HepG2 (cell line): Measurements from ENCODE around the gene CACNB4. TPM values are rescaled to one million over a fixed set of nuclear protein-coding genes. Genes with fewer than 3 reads are reported as not detected.

ENCODE experiments used
- ARNTL ChIP-seq: sonication (generic); formaldehyde crosslinking; IDR thresholded peaks from 2 replicates; pipeline ENCODE4 v1.4.0; 2020; ENCODE audit warnings: mild to moderate bottlenecking, missing genetic modification reagents
- HOXA9 ChIP-seq: sonication (generic); formaldehyde crosslinking; IDR thresholded peaks from 2 replicates; pipeline ENCODE4 v1.8.1; 2022; ENCODE audit warnings: missing genetic modification reagents, mild to moderate bottlenecking, moderate library complexity, borderline replicate concordance
- MIXL1 ChIP-seq: IDR thresholded peaks from 2 replicates; pipeline ENCODE4 v1.6.1; 2016
- MXD4 ChIP-seq: IDR thresholded peaks from 2 replicates; pipeline ENCODE4 v1.6.1; 2016; ENCODE audit warnings: mild to moderate bottlenecking, missing biosample characterization, missing genetic modification reagents
- NR2C2 ChIP-seq: sonication (generic); formaldehyde crosslinking; IDR thresholded peaks from 2 replicates; pipeline ENCODE4 v1.4.0; 2020; ENCODE audit warnings: missing genetic modification reagents, mild to moderate bottlenecking, moderate library complexity, borderline replicate concordance
- REXO4 ChIP-seq: sonication (generic); formaldehyde crosslinking; IDR thresholded peaks from 2 replicates; pipeline ENCODE4 v1.8.0; 2022; ENCODE audit warnings: missing genetic modification reagents, mild to moderate bottlenecking, borderline replicate concordance
- SETDB1 ChIP-seq: sonication (generic); formaldehyde crosslinking; IDR thresholded peaks from 2 replicates; pipeline ENCODE4 v1.5.1; 2020; ENCODE audit warnings: missing genetic modification reagents, mild to moderate bottlenecking, borderline replicate concordance
- TSC22D2 ChIP-seq: sonication (generic); formaldehyde crosslinking; IDR thresholded peaks from 2 replicates; pipeline ENCODE4 v1.5.1; 2020; ENCODE audit warnings: missing genetic modification reagents, mild to moderate bottlenecking, borderline replicate concordance
- ZNF10 ChIP-seq: sonication (generic); formaldehyde crosslinking; IDR thresholded peaks from 2 replicates; pipeline ENCODE4 v1.4.0; 2020; ENCODE audit warnings: mild to moderate bottlenecking, low read depth, missing genetic modification reagents, borderline replicate concordance
- ZNF12 ChIP-seq: sonication (generic); formaldehyde crosslinking; IDR thresholded peaks from 2 replicates; pipeline ENCODE4 v1.5.0; 2020; ENCODE audit warnings: missing genetic modification reagents
- ZNF510 ChIP-seq: sonication (generic); formaldehyde crosslinking; IDR thresholded peaks from 2 replicates; pipeline ENCODE4 v1.4.0; 2020; ENCODE audit warnings: low read depth, mild to moderate bottlenecking, missing genetic modification reagents
- ZNF7 ChIP-seq: IDR thresholded peaks from 2 replicates; pipeline ENCODE4 v1.6.1; 2016; ENCODE audit warnings: missing biosample characterization, missing genetic modification reagents
- polyA plus RNA-seq, 8 experiments: library from polyadenylated mRNA; depleted of rRNA in 3 of 8; stranded (reverse) in 7 of 8; unstranded in 1 of 8; fragments of >200 nt; fragmentation: Illumina TruSeq in 4 of 8; extraction: Trizol in 4 of 8; gene quantifications; 2 replicates each; pipeline versions ENCODE4 v1.2.1 to v1.2.3, GENCODE V29; 2011 to 2016; ENCODE audit warnings: low read depth in 4 of 8, missing spikeins in 1 of 8, mixed read lengths in 1 of 8; ENCODE audit not compliant: insufficient read depth in 1 of 8
- total RNA-seq, 5 experiments: library from RNA; depleted of rRNA; stranded (reverse); fragments of >200 nt; fragmentation: Illumina TruSeq; extraction: Trizol; gene quantifications; 2 replicates each; pipeline ENCODE4 v1.2.3, GENCODE V29; 2016; ENCODE audit warnings: low read depth in 1 of 5
- TF ChIP-seq, protein P1 (sequence below): sonication (generic); formaldehyde crosslinking; IDR thresholded peaks from 2 replicates; pipeline ENCODE4 v1.9.0; 2021; ENCODE audit warnings: missing genetic modification reagents, borderline replicate concordance
- TF ChIP-seq, protein P2 (sequence below): sonication (generic); formaldehyde crosslinking; IDR thresholded peaks from 2 replicates; pipeline ENCODE4 v1.8.1; 2023; ENCODE audit warnings: mild to moderate bottlenecking, missing genetic modification reagents
- TF ChIP-seq, protein P3 (sequence below): sonication (generic); formaldehyde crosslinking; IDR thresholded peaks from 2 replicates; pipeline ENCODE4 v1.8.1; 2023; ENCODE audit warnings: mild to moderate bottlenecking, moderate library complexity, missing genetic modification reagents
- TF ChIP-seq, protein P4 (sequence below): IDR thresholded peaks from 2 replicates; pipeline ENCODE4 v1.6.1; 2016; ENCODE audit warnings: mild to moderate bottlenecking
- TF ChIP-seq, protein P5 (sequence below): sonication (generic); formaldehyde crosslinking; IDR thresholded peaks from 2 replicates; pipeline ENCODE4 v1.4.0; 2020; ENCODE audit warnings: missing genetic modification reagents

The CACNB4 gene
- total and polyA plus RNA-seq, 2 of the 13 experiments (the other 11 are each of a cell fraction or from before 2014, with no cell fraction given), result 5.1 to 14.3 TPM

DNA sequence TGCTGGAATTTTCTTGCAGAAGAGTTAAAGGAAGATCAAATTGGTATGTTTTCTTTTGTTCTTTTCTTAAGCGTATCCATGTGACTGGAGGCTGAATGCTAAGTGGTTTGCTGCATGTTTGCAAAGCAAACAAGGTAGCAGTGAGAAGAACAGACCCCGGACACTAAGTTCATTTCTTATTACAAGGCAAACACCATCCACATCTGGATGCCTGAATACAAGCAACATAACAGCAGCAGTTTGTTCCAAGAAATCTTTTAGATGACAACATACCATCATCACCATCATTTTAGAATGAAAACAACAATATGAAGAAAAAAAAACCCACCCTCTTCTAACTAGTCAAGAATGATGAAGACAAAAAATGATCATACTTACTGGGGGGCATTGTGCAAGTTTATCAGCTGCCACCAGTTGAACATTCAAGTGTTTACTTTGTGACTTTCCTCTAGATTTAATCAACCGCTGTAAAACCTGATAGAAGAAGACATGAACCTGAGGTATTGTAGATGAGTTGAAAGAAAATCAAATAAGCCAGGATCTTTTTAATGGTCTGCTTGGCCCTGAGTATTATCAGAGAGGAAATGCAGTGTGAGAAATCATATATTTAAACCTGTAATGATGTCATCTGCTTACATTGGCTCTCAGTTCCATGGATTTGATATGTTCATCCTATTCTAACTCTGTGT is 245.6 kb downstream of the CACNB4 start (continued):
- TF ChIP-seq, protein P1, sequence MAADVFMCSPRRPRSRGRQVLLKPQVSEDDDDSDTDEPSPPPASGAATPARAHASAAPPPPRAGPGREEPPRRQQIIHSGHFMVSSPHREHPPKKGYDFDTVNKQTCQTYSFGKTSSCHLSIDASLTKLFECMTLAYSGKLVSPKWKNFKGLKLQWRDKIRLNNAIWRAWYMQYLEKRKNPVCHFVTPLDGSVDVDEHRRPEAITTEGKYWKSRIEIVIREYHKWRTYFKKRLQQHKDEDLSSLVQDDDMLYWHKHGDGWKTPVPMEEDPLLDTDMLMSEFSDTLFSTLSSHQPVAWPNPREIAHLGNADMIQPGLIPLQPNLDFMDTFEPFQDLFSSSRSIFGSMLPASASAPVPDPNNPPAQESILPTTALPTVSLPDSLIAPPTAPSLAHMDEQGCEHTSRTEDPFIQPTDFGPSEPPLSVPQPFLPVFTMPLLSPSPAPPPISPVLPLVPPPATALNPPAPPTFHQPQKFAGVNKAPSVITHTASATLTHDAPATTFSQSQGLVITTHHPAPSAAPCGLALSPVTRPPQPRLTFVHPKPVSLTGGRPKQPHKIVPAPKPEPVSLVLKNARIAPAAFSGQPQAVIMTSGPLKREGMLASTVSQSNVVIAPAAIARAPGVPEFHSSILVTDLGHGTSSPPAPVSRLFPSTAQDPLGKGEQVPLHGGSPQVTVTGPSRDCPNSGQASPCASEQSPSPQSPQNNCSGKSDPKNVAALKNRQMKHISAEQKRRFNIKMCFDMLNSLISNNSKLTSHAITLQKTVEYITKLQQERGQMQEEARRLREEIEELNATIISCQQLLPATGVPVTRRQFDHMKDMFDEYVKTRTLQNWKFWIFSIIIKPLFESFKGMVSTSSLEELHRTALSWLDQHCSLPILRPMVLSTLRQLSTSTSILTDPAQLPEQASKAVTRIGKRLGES, result peak; percentile 78; the same call in 1 of the 2 replicates
- no peak for TF ChIP-seq MXD4 (CRISPR knock-in tag)
- TF ChIP-seq, protein P2, sequence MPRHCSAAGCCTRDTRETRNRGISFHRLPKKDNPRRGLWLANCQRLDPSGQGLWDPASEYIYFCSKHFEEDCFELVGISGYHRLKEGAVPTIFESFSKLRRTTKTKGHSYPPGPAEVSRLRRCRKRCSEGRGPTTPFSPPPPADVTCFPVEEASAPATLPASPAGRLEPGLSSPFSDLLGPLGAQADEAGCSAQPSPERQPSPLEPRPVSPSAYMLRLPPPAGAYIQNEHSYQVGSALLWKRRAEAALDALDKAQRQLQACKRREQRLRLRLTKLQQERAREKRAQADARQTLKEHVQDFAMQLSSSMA, result no peak
- TF ChIP-seq, protein P3, sequence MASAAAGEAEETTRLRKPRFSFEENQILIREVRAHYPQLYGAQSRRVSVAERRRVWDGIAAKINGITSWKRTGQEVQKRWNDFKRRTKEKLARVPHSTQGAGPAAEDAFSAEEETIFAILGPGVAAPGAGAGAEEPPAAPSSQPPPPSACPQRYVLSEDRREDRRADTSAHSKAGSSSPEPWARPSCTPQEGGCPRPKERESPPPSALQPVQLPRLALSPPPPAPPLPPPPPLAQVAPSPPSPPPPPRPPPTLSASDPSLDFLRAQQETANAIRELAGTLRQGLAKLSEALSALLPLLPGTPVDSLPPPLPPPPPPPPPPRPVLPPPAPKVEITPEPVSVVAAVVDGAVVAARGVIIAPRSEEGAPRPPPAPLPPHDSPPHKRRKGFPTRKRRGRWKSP (CRISPR knock-in tag), result no peak
- no peak for TF ChIP-seq ZNF10 (CRISPR knock-in tag)
- no peak for TF ChIP-seq NR2C2
- no peak for TF ChIP-seq REXO4
- TF ChIP-seq ZNF510 (CRISPR knock-in tag), result no peak
- no peak for TF ChIP-seq TSC22D2
- TF ChIP-seq ARNTL (CRISPR knock-in tag), result peak; percentile 68; the same call in 1 of the 2 replicates
- TF ChIP-seq, protein P4, sequence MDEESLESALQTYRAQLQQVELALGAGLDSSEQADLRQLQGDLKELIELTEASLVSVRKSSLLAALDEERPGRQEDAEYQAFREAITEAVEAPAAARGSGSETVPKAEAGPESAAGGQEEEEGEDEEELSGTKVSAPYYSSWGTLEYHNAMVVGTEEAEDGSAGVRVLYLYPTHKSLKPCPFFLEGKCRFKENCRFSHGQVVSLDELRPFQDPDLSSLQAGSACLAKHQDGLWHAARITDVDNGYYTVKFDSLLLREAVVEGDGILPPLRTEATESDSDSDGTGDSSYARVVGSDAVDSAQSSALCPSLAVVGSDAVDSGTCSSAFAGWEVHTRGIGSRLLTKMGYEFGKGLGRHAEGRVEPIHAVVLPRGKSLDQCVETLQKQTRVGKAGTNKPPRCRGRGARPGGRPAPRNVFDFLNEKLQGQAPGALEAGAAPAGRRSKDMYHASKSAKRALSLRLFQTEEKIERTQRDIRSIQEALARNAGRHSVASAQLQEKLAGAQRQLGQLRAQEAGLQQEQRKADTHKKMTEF (CRISPR knock-in tag), result no peak
- no peak for TF ChIP-seq ZNF7 (CRISPR knock-in tag)
- no peak for TF ChIP-seq SETDB1
- no peak for TF ChIP-seq HOXA9
- TF ChIP-seq MIXL1 (CRISPR knock-in tag), result peak; percentile 72; the same call in 1 of the 2 replicates
- TF ChIP-seq, protein P5, sequence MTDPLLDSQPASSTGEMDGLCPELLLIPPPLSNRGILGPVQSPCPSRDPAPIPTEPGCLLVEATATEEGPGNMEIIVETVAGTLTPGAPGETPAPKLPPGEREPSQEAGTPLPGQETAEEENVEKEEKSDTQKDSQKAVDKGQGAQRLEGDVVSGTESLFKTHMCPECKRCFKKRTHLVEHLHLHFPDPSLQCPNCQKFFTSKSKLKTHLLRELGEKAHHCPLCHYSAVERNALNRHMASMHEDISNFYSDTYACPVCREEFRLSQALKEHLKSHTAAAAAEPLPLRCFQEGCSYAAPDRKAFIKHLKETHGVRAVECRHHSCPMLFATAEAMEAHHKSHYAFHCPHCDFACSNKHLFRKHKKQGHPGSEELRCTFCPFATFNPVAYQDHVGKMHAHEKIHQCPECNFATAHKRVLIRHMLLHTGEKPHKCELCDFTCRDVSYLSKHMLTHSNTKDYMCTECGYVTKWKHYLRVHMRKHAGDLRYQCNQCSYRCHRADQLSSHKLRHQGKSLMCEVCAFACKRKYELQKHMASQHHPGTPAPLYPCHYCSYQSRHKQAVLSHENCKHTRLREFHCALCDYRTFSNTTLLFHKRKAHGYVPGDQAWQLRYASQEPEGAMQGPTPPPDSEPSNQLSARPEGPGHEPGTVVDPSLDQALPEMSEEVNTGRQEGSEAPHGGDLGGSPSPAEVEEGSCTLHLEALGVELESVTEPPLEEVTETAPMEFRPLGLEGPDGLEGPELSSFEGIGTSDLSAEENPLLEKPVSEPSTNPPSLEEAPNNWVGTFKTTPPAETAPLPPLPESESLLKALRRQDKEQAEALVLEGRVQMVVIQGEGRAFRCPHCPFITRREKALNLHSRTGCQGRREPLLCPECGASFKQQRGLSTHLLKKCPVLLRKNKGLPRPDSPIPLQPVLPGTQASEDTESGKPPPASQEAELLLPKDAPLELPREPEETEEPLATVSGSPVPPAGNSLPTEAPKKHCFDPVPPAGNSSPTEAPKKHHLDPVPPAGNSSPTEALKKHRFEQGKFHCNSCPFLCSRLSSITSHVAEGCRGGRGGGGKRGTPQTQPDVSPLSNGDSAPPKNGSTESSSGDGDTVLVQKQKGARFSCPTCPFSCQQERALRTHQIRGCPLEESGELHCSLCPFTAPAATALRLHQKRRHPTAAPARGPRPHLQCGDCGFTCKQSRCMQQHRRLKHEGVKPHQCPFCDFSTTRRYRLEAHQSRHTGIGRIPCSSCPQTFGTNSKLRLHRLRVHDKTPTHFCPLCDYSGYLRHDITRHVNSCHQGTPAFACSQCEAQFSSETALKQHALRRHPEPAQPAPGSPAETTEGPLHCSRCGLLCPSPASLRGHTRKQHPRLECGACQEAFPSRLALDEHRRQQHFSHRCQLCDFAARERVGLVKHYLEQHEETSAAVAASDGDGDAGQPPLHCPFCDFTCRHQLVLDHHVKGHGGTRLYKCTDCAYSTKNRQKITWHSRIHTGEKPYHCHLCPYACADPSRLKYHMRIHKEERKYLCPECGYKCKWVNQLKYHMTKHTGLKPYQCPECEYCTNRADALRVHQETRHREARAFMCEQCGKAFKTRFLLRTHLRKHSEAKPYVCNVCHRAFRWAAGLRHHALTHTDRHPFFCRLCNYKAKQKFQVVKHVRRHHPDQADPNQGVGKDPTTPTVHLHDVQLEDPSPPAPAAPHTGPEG, result no peak
- TF ChIP-seq ZNF12, result no peak
